Stimulated activated CD4-positive, alpha-beta T cell treated with anti-CD3 and anti-CD28 coated beads, Interleukin-2, amount 100 ng/mL, for 4 hours (primary cell): ENCODE data around the gene FAIM.
"Not testable (repeated sequence)": the region's sequence is repeated elsewhere in the genome, so short reads cannot be mapped to it uniquely, and the experiment has no call there.

ENCODE experiments used
- DNase-seq: peaks from one replicate; pipeline ENCODE4 v3.0.0-alpha.2; 2020; ENCODE audit warnings: low read depth

FAIM gene

DNA sequence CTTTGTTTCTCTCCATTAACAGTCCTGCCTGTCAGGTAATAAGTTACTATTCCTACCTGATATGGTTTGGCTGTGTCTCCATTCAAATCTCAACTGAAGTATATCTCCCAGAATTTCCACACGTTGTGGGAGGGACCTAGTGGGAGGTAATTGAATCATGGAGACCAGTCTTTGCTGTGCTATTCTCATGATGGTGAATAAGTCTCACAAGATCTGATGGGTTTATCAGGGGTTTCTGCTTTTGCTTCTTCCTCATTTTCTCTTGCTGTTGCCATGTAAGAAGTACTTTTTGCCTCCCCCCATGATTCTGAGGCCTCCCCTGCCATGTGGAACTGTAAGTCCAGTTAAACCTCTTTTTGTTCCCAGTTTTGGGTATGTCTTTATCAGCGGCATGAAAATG is 6.9 kb upstream of the FAIM start:
- DNase-seq: not testable (repeated sequence)

DNA sequence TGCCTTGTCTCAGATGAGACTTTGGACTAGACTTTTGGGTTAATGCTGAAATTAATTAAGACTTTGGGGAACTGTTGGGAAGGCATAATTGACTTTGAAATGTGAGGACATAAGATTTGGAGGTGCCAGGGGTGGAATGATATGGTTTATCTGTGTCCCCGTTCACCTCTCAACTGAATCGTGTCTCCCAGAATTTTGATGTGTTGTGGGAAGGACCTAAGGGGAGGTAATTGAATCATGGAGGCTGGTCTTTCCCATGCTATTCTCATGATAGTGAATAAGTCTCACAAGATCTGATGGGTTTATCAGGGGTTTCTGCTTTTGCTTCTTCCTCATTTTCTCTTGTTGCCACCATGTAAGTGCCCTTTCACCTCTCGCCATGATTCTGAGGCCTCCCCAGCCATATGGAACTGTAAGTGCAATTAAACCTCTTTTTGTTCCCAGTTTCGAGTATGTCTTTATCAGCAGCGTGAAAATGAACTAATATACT is 4.4 kb upstream of the FAIM start:
- DNase-seq: not testable (repeated sequence)

DNA sequence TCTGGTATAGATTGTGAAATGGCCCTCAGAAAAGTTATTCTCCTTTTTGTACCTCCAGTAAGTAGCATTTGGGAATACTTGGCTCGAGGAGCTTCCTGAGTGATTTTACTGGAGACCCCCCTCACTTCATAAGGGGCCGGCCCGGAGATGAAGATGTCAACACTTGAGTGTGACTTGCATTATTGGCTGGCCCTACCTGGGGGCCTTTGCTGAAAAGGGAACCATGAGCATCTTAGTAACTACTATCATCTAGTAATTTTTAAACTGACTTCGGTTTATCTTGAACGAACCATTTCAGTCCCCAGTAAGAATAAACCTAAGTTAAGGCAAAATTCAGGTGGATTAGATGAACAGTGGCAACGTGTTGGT is 1.3 kb downstream of the FAIM start:
- no peak for DNase-seq

DNA sequence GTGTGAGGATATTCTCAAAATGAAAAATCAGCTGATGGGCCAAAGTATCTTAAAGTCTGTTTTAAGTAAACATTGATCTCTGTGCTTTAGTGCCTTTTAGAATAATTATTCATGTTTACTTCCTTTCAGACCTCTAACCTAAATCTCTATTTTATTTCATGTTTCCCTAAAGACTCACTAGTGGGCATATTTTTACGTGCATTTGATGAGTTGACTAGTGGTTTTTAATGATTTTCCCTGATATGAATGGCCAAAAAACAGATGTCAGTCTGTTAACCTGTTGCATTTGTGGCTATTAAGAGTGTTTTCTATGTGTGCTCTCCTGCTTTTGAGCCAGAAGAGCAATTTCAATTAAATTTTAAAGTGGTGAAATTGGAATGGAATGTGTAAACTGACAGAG is 6.9 kb downstream of the FAIM start:
- DNase-seq: no peak

DNA sequence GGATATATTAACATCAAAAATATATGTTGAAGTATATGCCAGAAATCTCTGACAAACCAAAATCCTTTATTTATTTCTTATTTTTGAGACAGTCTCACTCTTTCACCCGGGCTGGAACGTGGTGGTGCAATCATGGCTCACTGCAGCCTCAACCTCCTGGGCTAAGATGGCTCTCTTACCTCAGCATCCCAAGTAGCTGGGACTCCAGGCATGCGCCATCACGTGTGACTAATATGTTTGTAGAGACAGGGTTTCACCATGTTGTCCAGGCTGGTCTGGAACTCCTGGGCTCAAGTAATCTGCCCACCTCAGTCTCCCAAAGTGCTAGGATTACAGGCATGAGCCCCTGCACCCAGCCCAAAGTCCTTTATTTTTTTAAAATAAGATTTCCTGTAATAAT is 11.9 kb downstream of the FAIM start:
- DNase-seq: no peak

DNA sequence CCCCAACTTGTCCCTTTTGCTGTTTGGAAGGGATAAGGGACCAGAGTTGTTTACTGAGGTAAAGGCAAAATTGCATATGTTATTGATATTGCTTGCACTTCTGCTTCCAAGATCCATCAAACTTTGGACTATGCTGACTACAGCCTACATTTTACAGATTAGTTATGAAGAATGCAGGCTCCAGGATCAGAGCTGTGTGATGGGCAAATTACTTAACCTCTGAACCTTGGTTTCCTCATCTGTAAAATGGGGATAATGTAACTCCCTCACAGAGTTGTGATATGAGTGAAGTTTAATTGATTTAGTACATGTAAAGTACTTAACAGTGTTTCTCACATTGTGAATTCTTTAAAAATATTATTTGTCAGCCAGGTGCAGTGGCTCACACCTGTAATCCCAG is 15.9 kb downstream of the FAIM start:
- DNase-seq: no peak

DNA sequence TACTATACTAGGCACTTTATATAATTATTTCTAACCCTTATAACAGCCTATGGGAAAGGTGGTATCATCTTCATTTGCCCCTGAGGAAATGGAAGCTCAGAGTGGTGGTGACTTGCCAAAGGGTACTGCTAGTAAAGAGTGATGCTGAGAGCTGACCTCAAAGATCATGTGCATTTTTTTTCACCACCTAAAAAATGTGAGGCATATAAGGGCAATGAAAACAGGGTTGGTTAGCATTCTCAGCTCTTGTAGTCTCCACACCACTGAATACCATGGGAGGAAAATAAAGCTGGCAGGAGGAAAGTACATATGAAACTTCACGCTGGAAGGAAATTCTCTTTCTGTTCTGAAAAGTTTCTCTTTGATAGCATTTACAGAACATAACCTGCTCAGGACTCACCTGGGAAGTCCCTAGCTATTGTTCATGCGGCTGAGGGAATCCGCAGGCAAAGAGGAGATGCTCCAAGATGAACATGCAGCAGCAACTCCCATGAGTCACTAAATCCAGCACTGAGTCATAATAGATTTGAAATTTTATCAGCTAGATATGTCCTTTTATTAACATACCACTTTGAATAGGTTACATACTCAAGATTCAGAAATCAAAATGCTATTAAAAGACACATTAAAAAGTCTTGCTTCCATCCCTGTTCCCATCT is 17.3 kb downstream of the FAIM start:
- no peak for DNase-seq

DNA sequence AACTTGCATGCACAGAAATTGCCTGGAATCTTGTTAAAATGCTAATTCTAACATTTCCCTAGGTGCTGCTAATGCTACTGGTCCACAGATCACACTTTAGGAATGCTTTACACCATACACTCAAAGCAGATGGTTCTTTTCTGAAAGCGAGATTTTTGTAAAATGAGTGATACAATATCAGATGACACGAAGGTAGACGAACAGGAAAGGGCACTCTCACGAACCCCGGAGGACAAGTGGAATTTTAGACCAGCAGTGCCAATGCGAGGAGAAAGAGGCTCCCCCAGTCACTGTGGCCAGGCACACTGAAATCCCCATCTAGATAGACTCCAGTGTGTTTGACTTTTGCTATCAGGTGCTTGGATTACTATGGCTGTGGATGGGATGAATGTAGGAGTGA is 21.0 kb downstream of the FAIM start:
- DNase-seq: no peak

DNA sequence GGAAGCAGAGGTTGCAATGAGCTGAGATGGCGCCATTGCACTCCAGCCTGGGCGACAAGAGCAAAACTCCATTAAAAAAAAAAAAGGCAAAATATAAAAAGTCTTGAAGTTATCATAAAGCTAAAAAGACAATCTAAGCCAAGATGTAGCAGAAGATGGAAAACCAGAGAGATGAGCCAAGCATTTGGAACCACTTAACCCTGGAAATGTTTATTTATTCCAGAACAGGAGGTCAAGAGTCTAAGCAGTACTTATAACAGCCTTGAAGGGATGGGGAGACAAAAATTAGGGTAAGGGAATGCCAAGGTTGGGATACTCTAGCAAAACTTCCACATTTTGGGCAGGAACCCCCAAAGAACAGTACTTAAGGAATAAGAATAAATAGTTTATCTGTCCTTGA is 30.1 kb downstream of the FAIM start:
- no peak for DNase-seq

DNA sequence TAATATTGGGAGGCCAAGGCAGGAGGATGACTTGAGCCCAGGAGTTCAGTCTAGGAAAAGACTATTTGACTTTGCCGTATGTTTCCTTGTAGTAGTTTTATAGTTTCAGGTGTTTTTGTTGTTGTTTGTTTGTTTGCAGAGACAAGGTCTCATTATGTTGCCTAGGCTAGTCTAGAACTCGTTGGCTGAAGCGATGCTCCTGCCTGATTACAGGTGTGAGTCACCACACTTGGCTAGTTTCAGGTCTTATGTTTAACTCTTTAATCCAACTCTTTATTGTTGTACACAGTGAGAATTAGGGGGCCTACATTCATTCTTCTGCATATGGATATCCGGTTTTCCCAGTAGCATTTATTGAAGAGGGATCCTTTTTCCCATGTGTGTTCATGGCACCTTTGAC is 32.0 kb downstream of the FAIM start:
- no peak for DNase-seq

DNA sequence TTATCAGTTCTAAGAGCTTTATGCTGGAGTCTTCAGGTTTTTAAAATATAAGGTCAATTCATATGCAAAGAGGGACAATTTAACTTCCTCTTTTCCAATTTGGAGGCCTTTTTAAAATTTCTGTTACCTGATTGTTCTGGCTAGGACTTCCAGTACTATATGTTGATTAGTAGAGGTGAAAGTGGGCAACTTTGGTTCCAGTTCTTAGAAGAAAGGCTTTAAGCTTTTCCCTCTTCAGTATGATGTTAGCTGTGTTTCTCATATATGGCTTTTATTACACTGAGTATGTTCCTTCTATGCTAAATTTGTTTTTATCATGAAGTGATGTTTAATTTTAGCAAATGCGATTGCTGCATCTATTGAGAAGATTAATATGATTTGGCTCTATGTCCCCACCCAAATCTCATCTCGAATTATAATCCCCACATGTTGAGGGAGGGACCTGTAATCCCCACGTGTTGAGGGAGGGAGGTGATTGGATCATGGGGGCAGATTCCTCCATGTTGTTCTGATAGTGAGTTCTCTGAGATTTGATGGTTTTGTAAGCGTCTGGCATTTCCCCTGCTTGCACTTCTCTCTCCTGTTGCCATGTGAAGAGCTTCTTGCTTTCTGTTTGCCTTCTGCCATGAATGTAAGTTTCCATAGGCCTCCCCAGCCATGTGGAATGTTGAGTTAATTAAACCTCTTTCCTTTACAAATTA is 33.8 kb downstream of the FAIM start:
- no peak for DNase-seq

DNA sequence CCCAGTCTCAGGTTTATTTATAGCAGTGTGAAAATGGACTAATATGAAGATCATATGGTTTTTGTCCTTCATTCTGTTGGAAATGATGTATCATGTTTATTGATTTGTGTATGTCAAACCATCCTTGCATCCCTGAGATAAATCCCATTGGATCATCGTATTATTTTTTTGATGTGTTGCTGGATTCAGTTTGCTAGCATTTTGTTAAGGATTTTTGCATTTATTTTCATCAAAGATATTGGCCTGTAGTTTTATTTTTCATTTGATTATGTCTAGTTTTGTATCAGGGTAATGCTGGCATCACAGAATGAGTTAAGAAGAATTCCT is 34.3 kb downstream of the FAIM start:
- DNase-seq: no peak

DNA sequence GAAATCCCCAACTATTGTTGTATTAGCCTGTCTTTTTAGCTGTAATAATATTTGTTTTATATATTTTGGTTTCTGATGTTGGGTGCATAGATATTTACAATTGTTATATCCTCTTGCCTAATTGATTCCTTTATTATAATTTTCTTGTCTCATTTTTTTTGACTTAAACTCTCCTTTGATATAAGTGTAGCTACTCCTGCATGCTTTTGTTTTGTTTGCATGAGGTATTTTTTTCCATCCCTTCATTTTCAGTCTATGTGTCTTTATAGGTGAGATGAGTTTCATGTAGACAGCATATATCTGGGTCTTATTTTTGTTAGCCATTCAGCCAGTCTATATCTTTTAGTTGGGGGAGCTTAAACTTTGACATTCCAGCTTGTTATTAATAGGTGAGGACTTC is 37.4 kb downstream of the FAIM start:
- DNase-seq: no peak

DNA sequence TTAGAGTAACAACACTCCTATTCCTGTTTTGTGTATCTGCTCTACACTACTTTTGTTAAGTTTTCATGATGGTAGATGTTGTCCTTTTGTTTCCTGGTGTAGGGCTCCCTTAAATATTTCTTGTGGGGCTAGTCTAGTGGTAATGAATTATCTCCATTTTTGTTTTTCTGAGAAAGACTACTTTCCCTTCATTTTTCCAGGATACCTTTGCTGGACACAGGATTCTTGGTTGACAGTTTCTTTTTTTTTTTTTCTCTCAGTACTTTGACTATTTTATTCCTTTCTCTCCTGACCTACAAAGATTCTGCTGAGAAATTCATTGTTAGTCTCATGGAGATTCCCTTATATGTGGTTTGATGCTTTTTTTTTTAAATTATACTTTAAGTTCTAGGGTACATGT is 37.9 kb downstream of the FAIM start:
- DNase-seq: no peak

DNA sequence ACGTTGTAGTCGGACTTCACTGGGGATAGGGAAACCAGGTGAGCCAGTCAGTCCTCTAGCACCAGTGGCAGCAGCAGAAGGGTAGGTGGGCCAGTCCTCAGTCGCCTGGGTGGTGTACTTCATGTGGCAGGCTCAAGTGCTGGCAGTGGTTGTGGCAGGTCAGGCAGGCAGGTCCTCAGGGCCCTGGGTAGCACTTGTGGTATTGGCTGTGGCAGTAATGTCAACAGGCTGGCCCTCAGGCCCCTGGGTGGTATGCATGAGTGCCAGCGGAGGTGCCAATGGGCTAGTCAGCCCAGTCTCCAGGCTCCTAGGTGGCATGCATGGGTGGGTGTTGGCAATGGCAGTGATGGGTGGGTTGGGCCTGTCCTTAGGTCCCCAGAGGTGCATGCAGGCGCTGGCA is 40.6 kb downstream of the FAIM start:
- DNase-seq: no peak

DNA sequence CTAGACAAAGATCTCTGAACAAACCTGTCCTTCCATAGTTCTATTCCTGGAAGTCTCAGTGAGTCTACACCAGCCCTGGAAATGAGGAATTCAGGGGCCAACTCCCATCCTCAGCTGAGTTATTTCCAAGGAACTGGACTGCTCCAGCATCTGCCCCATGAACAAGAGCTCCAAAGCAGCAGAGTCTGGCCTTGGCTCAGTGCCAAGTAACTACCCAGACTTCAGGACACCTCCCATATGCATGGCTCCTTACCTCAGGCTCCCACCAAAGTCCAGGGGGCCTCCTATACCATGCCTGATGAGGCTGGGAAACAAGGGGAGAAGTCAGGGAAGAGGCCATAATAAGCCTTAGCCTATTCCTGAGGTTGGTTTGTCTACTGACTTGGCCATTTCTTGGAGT is 45.0 kb downstream of the FAIM start:
- DNase-seq: no peak

DNA sequence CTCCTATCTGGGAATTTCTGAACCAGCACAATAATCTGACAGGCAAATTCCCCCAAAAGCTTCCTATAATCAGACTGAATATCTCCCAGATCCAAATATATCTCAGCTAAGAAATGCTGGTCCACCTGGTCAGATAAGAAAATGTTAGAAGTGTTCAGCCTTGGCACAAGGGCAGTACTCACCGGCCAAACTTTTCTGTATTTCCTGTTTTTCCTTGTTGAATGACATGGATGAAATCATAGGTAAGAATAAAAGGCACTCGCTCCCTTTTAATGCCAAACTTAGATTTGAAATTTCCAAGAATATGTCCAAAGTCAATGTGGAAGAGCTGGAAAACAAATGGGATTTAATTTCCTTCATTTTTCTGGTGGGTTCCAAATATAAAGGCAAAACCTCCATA is 48.9 kb downstream of the FAIM start:
- no peak for DNase-seq

DNA sequence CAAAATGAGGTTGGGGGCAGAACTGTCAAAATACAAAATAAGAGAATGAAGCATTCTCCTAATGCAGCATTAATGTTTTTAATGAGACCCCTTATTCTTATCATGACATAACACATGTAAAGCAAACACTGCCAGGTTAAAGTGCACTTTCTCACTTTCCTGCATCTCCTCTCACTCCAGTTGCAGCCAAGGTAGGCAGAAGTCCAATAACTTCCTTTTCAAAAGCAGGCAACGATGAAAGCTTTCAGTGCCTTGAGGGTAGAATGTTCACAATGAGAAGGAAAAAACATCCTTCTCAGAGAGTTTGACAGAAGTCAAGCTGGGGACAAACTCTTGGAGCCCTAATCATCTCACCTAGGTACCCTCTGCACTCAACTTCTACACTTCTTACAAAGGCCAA is 59.5 kb downstream of the FAIM start:
- DNase-seq: no peak

DNA sequence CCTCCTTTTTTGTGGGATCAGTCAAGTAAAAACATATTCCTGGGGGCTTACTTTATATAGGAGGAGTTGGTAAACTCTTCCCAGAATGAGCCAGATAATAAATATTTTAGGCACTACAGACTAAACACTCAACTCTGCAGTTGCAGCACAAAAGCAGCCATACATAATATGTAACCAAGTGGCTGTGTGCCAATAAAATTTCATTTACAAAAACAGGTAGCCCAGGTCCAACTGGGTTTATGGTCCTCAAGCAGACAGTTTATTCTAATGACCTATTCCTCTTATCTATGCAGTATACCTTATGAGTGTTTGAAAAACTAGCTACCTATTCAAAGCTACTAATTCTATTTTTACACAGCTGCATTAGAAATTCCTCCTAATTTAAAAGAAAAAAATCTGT is 61.8 kb downstream of the FAIM start:
- DNase-seq: no peak

DNA sequence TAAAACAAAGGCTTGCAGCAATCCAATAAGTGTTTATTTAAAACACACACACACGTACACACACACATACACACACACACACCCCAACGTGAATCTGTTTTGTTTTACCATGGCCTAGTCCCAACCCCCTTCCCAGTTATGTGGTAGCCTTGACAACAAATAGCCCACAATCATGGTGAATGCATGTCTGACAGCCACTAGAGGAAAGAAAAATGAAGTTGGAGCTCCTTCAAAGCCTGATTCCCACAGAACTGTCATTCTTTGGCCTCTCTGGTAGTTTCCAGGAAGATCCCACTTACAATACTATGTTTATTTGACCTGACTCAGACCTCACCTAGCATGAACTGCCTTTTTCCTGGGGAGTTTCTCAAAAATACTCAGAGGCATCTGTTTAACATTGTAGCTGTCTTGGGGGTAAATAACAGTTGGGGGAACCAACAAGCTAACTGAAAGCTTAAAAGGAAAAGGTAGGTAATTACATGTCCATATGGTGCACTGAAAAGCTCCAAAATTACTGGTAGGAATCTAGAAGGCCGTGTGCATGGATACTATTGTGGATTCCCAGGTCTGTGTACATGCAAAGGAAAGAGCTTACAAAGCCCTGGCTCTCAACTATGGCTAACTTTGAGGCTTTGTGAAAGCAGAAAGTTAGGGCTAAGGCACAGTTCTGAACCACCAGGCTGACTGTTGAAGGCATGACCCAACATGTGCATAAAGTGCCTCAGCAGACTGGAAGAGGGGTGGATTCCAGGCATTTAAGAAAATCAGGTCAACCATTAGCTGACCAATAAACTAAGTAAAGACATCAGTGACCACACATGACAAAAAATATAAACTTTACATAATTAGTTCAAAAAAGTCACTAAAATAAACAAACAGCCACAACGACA is 65.3 kb downstream of the FAIM start:
- DNase-seq: no peak

DNA sequence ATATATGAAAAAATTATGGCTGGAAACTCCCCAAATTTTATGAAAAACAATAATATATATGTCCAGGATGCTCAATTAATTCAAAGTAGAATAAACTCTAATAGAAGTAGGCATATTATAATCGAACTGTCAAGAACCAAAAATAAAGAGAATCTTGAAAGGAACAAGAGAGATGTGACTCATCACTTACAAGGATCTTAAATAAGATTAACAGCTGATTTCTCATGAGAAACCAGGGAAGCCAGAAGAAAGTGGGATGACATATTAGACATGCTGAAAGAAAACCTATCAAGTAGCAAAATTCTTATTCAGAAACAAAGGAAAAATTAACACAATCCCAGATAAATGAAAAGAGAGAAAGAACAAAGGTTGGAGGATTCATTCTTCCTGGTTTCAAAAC is 66.8 kb downstream of the FAIM start:
- no peak for DNase-seq

DNA sequence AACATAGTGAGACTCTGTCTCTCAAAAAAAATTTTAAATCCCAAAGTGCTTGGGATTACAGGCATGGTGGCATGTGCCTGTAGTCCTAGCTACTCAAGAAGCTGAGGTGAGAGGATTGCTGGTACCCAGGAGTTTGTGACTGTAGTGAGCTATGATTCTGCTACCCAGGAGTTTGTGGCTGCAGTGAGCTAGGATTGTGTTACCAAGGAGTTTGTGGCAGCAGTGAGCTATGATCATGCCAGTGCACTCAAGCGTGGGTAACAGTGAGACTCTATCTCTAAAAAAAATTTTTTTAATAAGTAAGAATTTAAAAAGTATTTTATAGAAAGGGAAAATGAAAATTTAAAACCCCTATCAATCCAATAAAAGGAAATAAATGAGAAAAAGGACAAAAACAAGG is 69.5 kb downstream of the FAIM start:
- no peak for DNase-seq

DNA sequence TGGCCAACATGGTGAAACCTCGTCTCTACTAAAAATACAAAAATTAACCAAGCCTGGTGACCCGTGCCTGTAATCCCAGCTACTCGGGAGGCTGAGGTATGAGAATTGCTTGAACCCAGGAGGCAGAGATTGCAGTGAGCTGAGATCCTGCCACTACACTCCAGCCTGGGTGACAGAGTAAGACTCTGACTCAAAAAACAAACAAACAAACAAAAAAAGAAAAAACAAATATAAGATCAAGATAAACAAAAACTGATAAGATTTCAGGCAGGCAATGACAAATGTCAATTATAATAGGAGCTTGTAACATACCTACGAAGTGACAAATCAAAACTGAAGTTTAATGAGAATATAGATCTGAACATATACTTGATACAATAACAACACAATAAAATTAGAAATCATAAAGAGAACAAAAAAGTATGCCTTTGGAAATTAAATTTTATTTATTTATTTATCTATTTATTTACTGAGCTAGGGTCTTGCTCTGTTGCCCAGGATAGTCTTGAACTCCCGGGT is 70.4 kb downstream of the FAIM start:
- DNase-seq: no peak
